ENCODE data around the gene ZDHHC13.

The ZDHHC13 gene

GRCh38 chr11:19199048-19199447, 82.1 kb downstream of the ZDHHC13 start:
- DNase-seq (ENCODE audit: extremely low spot score, insufficient read length, low read depth) (no peak), FAIRE-seq (no peak)

- FAIRE-seq = no peak
- DNase-seq (ENCODE audit: extremely low spot score, insufficient read length, low read depth) = no peak
These were observed 82.8 kb downstream of the ZDHHC13 start for GRCh38 chr11:19199771-19200170.

- DNase-seq (ENCODE audit: extremely low spot score, insufficient read length, low read depth) = no peak
- no peak for FAIRE-seq
These were observed 83.6 kb downstream of the ZDHHC13 start for GRCh38 chr11:19200410-19201201.

GRCh38 chr11:19201737-19202605, 85.0 kb downstream of the ZDHHC13 start, which contains the start of gene CSRP3:
TSS of gene CSRP3 (minus strand) at chr11:19201983. CDS start at chr11:19192448, 9,535 bp downstream.
- FAIRE-seq (no peak), DNase-seq (ENCODE audit: extremely low spot score, insufficient read length, low read depth) (no peak)

GRCh38 chr11:19204836-19205235, 87.9 kb downstream of the ZDHHC13 start:
- DNase-seq (ENCODE audit: extremely low spot score, insufficient read length, low read depth) (no peak), FAIRE-seq (no peak)

- DNase-seq (ENCODE audit: extremely low spot score, insufficient read length, low read depth) (no peak), FAIRE-seq (no peak)
These were observed 91.2 kb downstream of the ZDHHC13 start for GRCh38 chr11:19208181-19208580.

GRCh38 chr11:19208959-19209546, 92.1 kb downstream of the ZDHHC13 start:
- DNase-seq (ENCODE audit: extremely low spot score, insufficient read length, low read depth) (no peak), FAIRE-seq (no peak)

GRCh38 chr11:19209617-19210370, 92.8 kb downstream of the ZDHHC13 start:
- FAIRE-seq (no peak), DNase-seq (ENCODE audit: extremely low spot score, insufficient read length, low read depth) (no peak)

GRCh38 chr11:19216021-19216420, 99.1 kb downstream of the ZDHHC13 start:
- no peak for FAIRE-seq
- no peak for DNase-seq (ENCODE audit: extremely low spot score, insufficient read length, low read depth)

- FAIRE-seq (no peak), DNase-seq (ENCODE audit: extremely low spot score, insufficient read length, low read depth) (no peak)
These were observed 99.9 kb downstream of the ZDHHC13 start for GRCh38 chr11:19216709-19217374.

- no peak for DNase-seq (ENCODE audit: extremely low spot score, insufficient read length, low read depth)
- no peak for FAIRE-seq
These were observed 101.2 kb downstream of the ZDHHC13 start for GRCh38 chr11:19218216-19218615.

GRCh38 chr11:19218786-19219460, 102.0 kb downstream of the ZDHHC13 start:
- FAIRE-seq (no peak), DNase-seq (ENCODE audit: extremely low spot score, insufficient read length, low read depth) (no peak)

GRCh38 chr11:19220903-19221724, 104.1 kb downstream of the ZDHHC13 start:
- no peak for DNase-seq (ENCODE audit: extremely low spot score, insufficient read length, low read depth)
- FAIRE-seq = no peak

GRCh38 chr11:19225123-19225522, 108.2 kb downstream of the ZDHHC13 start:
- no peak for DNase-seq (ENCODE audit: extremely low spot score, insufficient read length, low read depth)
- FAIRE-seq = no peak

- DNase-seq (ENCODE audit: extremely low spot score, insufficient read length, low read depth) (no peak), FAIRE-seq (no peak)
These were observed 108.6 kb downstream of the ZDHHC13 start for GRCh38 chr11:19225581-19225980.
